Posterior cingulate gyrus (tissue), 11 donors: ENCODE measurements around the gene TRPC4AP.
A peak's percentile ranks its signal among the peaks of the same experiment; 100 is the strongest.
"Not testable (repeated sequence)": the region's sequence is repeated elsewhere in the genome, so short reads cannot be mapped to it uniquely, and the experiment has no call there.

Source experiments
- DNase-seq, 10 donors: peaks; one replicate each; pipeline versions ENCODE4 v3.0.0 to v3.0.0-alpha.2; 2020 to 2021; ENCODE audit warnings: mixed read lengths in 3 of 10
- intact Hi-C: fragments of 100-400 bp; cut with DNase I; formaldehyde crosslinking; loops from one replicate; pipeline ENCODE4 v1.15.1; 2023

TRPC4AP gene

GRCh38 chr20:35106827-35107380 lies 14.3 kb upstream of the TRPC4AP start:
- no peak for DNase-seq
- intact Hi-C loops = no loop called here

GRCh38 chr20:35104685-35105295 lies 12.2 kb upstream of the TRPC4AP start:
- DNase-seq = no peak
- intact Hi-C loops = no loop called here

DNA sequence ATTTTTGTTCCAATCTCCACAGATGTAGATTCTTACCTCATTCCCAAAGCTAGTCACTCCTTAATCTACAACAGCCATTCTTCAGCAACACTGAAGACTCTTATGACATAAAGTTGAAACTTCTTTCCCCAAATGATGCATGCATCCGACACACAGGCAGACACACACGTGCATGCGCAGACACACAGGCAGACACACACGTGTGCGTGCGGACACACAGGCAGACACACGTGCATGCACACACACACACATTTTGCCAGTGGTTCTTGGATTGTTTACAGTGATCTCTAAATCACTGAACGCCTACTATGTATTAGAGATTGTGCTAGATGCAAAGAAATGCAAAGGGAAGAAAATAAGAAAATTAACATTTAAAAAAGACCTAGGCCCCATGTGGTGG lies 9.0 kb upstream of the TRPC4AP start:
- DNase-seq = no peak
- intact Hi-C loops = no loop called here

DNA sequence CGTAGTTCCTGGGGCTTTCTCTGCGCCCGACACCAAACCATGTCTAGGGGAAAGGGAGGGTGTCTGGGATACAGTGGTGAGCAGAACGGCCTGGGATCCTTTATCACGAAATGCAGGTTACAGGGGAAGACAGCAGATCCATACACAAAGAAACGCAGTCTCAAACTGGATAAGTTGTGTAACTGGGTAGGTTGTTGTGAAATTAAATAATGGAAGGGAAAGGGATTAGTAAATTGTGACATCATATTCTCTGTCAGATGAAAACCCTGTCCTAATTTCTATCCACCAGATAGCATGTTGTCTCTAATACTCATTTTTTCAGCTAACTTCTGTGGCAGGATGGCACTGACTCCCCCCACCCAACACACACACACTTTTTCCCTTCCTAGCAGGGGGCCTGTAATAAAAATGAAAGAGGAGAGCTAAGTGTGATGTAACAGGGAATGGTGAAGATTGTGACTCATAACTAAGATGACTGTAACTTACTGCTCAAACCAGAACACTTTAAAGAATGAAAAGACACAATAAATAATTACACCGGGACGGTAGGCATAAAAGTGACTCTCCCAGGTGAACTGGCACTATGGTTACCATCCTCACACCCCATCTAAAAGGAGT lies 769 bp upstream of the TRPC4AP start:
- intact Hi-C loops = loop anchor here (2.0 to 5.0 kb wide), 5 partner anchors 53 to 221 kb away; partner anchors contain the start of genes EDEM2, GGT7, GSS and MYH7B
- no peak for DNase-seq

GRCh38 chr20:35091816-35092523 lies 637 bp downstream of the TRPC4AP start:
- intact Hi-C loops = loop anchor here (2.0 to 5.0 kb wide), 5 partner anchors 55 to 219 kb away; partner anchors contain the start of genes EDEM2, GGT7, GSS and MYH7B
- DNase-seq = peak in 5 of 10 donors; percentile 24 to 89 (median 42)

- no peak for DNase-seq
- intact Hi-C loops = no loop called here
Measured at GRCh38 chr20:35088231-35089145, 4.1 kb downstream of the TRPC4AP start.

DNA sequence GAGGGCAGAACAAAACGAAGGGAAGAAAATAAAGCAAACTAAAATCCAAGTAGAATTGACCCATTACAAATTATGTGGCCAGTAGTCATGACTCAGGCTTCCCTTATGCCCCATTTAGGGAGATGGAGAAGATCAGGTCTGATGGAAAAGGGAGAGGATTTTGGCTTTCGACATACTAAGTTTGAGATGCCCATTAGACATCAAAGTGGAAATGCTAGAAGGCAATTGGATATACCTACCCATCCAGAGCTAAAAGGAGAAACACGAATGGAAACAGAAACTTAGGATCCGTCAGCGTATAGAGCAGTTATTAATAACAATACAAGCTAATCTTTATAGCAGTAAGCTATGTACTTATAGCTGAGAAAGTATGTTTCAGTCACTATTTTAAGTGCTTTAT lies 4.8 kb downstream of the TRPC4AP start:
- intact Hi-C loops = no loop called here
- no peak for DNase-seq

DNA sequence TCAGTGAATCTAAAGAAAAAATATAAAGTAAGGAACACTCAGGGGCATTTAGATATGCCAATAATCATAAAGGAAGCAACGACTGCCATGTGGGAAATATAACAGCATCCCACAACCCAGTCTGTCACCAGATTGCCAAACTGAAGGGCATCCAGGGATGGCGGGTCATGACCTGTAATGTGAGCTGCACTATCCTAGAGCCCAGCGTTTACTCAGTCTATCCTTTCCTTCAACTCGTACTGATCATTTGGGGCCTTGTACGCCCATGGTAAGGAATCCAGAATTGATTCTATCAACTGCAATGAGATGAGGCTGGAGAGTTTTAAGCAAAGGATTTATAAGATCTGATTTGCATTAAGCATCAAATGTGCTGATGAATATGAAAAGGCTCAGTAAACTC lies 5.3 kb downstream of the TRPC4AP start:
- intact Hi-C loops = no loop called here
- DNase-seq = no peak

DNA sequence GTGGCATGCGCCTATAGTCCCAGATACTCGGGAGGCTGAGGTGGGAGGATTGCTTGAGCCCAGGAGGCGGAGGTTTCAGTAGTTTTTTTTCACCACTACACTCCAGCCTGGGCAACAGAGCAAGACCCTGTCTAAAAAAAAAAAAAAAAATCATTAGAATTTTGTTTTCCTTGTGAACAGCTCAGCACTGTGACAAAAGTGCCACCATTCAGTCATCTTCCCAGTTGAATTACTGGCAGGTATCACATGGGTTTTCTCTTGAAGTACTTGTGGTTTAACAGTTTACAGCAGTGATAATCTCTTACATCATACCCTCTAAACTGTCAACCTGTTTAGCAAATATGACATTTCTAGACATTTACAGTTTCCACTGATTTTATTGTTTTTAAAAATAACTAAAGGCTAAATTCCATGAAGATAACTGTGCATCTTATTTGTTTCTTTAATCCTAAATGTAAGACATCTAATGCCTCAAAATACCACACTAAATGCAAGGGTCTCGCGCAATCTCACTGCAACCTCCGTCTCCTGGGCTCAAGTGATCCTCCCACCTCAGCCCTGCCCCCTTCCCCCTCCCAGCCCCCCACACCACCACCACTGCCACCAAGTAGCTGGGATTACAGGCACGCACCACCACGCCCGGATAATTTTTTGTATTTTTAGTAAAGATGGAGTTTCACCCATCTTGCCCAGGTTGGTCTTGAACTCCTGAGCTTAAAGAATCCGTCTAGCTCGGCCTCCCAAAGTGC lies 7.0 kb downstream of the TRPC4AP start:
- intact Hi-C loops = no loop called here
- no peak for DNase-seq

- intact Hi-C loops = no loop called here
- DNase-seq = no peak
Measured at GRCh38 chr20:35084998-35085397, 7.6 kb downstream of the TRPC4AP start.

DNA sequence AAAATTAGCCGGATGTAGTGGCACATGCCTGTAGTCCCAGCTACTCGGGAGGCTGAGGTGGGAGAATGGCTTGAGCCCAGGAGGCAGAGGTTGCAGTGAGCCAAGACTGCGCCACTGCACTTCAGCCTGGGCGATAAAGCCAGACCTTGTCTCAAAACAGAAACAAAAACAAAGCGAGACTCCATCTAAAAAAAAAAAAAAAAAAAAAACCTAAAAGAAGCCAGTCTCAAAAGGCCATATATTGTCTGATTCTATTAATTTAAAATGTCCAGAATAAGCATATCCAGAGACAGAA lies 12.3 kb downstream of the TRPC4AP start:
- DNase-seq, intact Hi-C loops: not testable (repeated sequence)

GRCh38 chr20:35079472-35080347 lies 12.9 kb downstream of the TRPC4AP start:
- no peak for DNase-seq
- intact Hi-C loops = no loop called here

- intact Hi-C loops = no loop called here
- no peak for DNase-seq
Measured at GRCh38 chr20:35077872-35078271, 14.7 kb downstream of the TRPC4AP start.

DNA sequence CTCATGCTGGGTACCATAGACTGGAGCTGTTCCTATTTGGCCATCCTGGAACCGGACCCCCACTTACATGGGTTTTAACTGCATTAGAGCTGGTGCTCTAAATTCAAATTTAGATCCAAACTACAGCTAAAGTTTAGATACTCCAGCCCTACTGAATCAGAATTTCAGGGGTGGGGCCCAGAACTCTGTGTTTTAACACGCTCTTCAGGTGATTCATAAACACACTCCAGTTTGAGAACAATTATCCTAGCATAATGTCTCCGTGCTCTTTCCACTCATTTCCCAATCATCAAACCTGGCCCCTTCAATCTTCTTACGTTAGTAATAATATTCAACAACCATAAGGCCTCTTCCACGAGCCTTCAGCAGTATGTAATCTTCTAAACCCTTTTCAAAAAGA lies 15.3 kb downstream of the TRPC4AP start:
- DNase-seq = no peak
- intact Hi-C loops = no loop called here

DNA sequence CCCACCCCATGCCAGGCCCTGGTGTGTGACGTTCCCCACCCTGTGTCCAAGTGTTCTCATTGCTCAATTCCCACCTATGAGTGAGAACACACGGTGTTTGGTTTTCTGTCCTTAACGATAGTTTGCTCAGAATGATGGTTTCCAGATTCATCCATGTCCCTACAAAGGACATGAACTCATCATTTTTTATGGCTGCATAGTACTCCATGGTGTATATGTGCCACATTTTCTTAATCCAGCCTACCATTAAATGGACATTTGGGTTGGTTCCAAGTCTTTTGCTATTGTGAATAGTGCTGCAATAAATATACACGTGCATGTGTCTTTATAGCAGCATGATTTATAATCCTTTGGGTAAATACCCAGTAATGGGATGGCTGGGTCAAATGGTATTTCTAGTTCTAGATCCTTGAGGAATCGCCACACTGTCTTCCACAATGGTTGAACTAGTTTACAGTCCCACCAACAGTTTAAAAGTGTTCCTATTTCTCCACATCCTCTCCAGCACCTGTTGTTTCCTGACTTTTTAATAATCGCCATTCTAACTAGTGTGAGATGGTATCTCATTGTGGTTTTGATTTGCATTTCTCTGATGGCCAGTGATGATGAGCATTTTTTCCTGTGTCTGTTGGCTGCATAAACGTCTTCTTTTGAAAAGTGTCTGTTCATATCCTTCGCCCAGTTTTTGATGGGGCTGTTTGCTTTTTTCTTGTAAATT lies 21.0 kb downstream of the TRPC4AP start:
- intact Hi-C loops, DNase-seq: not testable (repeated sequence)

GRCh38 chr20:35066194-35066593 lies 26.4 kb downstream of the TRPC4AP start:
- intact Hi-C loops = no loop called here
- no peak for DNase-seq

GRCh38 chr20:35065181-35065580 lies 27.4 kb downstream of the TRPC4AP start:
- DNase-seq = no peak
- intact Hi-C loops = no loop called here

- DNase-seq = no peak
- intact Hi-C loops = no loop called here
Measured at GRCh38 chr20:35063168-35063567, 29.4 kb downstream of the TRPC4AP start.
